GM10266 (cell line): ENCODE results near the gene UBA5.

ENCODE experiments used
- DNase-seq: peaks from one replicate; pipeline ENCODE4 v3.0.0; 2012; ENCODE audit errors: extremely low spot score
- TF ChIP-seq, protein P1 (sequence below): IDR thresholded peaks from 2 replicates; pipeline ENCODE4 v1.5.1; 2012; ENCODE audit warnings: mild to moderate bottlenecking, low read depth; ENCODE audit not compliant: control insufficient read depth, insufficient read depth; ENCODE audit errors: missing control alignments

Gene UBA5

DNA sequence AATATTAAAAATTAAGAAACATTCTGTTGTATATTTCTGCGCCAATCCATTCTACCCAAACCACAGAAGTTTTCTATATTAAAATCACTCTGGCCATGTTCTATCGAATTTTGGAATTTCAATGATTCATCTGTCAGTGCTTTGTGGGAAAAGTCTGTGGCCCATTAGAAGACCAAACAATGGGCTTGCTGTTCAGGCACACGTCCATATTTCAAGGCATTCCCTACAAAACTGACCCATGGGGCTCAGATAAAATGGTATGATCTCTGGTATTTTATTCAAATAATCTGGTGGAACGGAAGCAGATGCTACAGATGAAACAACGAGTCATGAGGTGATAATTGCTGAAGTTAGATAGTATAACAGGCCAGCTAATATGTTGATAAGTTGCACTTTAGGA, 49.6 kb downstream of the UBA5 start:
- DNase-seq = no peak
- TF ChIP-seq, protein P1, sequence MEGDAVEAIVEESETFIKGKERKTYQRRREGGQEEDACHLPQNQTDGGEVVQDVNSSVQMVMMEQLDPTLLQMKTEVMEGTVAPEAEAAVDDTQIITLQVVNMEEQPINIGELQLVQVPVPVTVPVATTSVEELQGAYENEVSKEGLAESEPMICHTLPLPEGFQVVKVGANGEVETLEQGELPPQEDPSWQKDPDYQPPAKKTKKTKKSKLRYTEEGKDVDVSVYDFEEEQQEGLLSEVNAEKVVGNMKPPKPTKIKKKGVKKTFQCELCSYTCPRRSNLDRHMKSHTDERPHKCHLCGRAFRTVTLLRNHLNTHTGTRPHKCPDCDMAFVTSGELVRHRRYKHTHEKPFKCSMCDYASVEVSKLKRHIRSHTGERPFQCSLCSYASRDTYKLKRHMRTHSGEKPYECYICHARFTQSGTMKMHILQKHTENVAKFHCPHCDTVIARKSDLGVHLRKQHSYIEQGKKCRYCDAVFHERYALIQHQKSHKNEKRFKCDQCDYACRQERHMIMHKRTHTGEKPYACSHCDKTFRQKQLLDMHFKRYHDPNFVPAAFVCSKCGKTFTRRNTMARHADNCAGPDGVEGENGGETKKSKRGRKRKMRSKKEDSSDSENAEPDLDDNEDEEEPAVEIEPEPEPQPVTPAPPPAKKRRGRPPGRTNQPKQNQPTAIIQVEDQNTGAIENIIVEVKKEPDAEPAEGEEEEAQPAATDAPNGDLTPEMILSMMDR = no peak

DNA sequence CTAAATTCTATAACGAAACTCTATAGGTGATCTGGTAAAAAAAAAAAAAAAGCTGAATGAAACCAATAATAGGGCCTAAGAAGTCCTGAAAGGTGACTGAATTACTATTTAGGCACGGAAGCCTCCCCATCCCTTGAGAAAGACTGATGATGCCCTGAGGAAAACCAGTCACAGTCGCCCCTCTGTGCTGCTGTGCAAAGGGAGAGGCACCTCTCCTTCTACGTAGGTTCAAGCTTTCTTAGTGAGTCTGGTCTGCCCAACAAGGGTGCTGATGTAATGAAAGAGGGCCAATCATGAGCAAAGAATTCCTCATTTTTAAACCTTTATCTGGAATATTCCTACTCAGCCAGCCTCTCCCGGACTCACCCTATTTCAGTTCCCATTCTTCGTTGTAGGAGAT, 50.2 kb downstream of the UBA5 start:
- DNase-seq = no peak
- TF ChIP-seq, protein P1 = no peak

DNA sequence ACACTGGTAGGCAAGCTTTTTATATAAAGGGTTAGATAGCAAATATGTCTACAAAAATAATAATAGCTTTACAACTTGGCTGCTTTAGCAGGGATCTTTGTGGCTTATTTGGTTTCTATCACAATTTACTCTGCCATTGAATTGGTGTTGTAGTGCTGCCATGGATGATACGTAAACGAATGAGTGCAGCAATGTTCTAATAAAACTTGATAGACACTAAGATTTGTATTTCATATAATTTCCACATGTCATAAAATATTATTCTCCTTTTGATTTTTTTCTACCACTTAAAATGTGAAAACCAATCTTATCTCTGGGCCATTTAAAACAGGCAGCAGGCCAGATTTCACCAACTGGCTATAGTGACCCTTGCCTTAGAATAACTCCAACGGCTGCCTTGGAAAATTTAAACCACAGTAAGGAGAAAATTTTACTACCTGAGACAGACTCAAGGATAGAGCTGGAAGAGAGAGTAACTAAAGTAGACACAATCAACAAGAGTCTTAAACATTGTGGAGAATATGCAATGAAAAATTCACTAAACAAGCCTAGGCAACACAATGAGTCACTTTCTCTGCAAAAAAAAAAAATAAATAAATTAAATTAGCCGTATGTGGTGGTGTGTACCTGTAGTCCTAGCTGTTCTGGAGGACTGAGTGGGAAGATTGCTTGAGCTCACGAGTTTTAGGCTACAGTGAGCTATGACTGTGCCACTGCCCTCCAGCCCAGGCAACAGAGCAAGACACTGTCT, 54.0 kb downstream of the UBA5 start:
- no peak for DNase-seq
- TF ChIP-seq, protein P1 = no peak

DNA sequence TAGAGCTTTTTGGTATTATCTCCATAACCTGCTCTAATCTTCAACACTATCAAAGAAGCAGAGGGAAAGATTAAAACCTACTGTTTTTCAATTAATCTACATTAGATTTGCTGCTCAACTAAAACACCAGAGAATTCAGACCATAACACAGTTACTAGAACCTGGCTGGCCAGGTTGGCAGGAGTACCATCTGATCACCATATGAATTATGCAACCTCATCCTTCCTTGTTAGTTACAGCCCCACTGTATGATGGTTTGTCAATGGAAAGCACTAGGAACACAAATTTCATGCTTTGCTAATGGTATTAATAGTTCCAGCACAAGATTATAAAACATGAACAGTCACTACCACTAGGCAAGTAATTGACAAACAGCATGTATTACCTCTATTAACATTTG, 56.2 kb downstream of the UBA5 start:
- DNase-seq = no peak
- TF ChIP-seq, protein P1 = no peak

DNA sequence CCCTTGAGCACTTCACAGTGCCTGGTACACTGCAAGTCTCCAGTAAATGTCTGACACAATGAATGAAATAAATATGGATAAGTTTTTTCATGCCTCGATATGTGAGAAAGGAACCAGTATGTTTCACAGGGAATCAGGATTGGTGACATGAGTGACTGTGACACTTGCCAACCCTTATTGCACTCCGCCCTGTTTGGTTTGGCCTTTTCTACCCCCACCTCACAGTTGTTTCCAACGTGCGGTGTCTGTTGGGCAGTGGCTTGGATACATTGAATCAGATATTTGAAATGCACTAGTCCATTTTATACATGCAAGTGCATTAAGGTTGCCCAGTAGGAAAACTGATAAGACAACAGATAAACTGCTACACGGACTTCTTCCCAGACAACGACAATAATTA, 60.1 kb downstream of the UBA5 start:
- TF ChIP-seq, protein P1 = no peak
- DNase-seq = no peak

DNA sequence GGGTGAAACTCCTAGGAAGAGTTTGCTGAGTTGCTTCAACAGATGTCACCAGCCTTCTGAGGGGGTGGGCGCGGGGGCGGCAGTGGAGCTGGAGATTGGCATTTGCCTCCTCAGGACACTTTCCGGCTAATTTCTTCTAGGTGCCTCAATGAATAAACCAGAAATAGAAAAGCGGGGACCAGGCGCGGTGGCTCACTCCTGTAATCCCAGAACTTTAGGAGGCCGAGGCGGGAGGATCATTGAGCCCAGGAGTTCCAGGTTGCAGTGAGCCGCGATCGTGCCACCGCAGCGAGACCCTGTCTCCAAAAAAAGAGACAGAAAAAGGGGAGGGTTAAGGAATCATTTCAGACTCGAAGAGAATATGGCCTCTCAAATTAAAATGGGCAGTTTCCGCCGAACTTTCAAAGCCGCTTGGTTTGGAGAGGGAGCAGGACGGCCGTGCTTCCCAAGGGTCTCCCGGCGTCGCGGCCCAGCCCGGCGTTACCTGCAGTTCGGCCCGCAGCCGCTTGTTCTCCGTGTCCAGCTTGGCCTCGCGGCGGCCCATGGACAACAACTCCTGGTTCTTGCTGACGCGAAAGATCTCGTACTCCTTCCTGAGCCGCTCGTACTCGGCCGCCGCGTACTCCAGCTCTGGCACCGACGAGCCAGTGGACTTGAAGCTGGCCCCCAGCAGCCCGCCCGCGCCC, 61.5 kb downstream of the UBA5 start:
- TF ChIP-seq, protein P1 = no peak
- no peak for DNase-seq
